Measurements from ENCODE around the gene KCNG1.
A peak's percentile ranks its signal among the peaks of the same experiment; 100 is the strongest.
"Not testable (repeated sequence)": the region's sequence is repeated elsewhere in the genome, so short reads cannot be mapped to it uniquely, and the experiment has no call there.

Gene KCNG1

DNA sequence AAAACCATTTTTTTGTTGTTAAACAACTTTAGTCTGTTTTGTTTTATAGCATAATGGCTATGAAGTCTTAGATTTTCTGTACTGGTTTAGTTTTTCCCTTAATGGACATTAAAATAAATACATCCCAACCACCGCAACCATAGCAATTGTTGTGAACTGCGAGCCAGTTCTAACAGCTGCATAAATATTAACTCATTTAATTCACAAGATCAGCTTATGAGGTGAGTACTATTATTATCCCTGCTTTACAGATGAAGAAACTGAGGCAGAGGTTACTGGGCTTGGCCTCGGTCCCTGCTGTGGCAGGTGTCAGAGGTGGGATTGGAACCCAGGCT is 41.2 kb downstream of the KCNG1 start:
- DNase-seq: no peak

DNA sequence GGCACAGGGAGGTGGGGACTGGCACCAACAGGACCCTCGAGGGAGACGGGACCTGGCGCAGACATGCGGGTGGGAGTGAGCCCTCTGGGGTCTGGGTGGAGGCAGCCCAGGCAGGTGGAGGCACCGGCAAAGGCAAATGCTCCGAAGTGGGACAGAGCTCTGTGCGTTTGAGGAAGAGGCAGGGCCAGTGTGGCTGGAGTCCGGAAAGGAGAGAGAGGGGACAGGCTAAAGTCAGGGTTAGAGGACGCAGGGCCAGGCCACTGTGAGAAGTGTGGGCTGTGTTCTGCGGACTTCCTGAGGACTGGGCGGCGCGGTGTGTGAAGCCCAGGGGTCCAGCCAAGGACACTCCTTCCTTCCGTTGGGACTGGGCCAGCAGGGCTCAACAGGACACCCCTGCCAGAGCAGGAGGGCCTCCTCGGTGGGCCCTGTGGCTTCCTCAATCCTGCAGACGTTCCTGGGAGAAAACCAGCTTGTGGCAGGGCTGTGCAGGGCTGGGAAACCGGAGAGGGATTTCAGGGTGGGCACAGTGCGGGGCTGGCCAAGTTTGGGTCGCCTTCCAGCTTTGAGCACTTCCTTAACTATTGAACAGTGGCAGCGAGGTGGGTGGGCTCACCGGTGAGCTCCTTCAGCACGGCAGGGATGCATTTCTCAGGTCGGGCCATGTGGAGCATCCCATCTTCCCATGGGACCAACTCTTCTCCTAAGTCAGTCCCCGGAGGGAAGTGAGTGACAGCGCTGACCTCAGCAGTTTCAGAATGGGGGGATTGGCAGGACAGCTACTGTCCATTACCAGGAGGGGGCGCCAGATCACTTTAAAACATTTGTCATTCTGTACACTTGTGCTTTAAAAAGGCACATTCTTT is 41.8 kb downstream of the KCNG1 start:
- DNase-seq: peak; percentile 61

DNA sequence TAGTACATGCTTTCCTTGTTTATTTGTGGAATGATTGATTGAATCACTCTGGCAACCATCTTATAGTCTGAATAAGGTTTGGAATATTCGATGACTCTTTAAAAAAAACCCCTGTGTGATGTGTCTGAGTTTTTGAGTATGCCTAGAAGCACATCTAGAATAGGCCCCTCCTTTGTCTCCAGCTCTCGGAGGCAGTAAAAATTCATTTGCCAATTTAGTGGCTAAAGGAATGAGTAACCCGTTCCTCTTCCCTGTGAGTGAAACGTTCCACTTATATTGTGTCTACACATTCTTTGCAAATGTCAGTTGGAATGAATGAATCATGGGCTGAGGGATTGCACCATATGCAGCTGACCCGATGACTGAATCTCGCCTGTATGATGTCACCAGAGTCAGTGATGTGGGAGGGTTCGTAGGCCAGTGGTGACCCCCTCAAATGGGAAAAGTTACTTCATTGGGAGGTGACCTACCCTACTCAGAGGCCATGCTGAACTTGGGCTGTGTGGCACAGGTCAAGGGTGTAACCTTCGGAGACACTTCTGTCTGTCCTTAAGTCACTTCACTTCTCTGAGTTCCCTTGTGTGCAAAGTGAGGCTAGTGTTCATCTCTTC is 42.7 kb downstream of the KCNG1 start:
- no peak for DNase-seq

DNA sequence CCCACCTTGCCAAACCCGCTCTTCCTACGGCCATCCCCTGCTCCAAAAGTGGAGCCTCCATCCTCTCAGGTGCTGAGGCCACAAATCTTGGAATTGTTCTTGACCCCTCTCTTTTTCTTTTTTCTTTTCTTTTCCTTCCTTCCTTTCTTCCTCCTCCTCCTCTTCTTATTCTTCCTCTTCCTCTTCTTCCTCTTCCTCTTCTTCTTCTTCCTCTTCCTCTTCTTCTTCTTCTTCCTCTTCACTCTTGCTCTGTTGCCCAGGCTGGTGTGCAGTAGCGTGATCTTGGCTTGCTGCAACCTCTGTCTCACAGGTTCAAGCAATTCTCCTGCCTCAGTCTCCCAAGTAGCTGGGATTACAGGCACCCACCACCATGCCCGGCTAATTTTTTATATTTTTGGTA is 44.4 kb downstream of the KCNG1 start:
- DNase-seq: not testable (repeated sequence)

DNA sequence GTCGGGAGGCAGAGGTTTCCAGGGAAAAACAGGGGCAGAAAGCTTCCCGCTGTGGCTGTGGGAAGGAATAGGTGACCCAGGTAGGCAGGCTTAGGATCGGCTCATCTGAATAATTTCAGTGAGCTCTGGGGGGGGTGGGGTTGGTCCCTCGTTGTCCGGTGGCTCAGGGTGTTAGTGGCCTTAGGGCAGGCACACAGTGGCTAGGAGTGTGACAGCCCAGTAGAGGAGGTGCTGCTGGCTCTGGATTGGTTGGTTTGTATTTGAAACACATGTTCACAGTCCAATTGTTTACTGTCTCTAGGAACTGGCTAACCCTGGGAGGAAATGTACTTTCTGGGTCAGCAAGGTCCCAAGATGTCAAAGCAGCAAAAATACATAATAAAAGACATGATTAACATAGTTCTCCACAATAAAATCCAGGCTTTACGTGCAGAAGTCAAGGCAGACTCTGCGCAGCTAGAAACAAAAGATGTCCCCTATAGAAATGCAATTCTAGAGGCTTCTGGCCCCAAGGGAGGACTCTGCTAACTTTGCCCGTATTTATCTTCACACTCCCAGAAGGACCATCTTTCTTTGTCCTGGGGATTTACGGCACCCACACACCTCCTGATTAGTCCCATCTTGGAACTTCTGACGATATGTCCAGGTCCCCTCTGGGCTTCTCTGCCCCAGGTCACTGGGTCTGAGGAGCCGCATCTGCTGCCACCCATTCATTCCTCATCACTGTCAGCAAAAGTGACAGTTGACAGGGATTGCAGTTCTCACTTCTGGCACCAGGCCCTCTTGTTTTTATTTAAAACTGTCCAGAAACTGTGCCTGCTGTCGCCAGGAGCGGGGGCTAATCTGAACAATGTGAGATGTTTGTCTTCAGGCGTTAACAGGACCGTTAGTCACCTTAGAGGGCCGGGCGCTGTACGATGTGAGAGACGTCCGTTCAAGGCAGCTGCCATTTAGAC is 45.6 kb downstream of the KCNG1 start:
- DNase-seq: no peak

DNA sequence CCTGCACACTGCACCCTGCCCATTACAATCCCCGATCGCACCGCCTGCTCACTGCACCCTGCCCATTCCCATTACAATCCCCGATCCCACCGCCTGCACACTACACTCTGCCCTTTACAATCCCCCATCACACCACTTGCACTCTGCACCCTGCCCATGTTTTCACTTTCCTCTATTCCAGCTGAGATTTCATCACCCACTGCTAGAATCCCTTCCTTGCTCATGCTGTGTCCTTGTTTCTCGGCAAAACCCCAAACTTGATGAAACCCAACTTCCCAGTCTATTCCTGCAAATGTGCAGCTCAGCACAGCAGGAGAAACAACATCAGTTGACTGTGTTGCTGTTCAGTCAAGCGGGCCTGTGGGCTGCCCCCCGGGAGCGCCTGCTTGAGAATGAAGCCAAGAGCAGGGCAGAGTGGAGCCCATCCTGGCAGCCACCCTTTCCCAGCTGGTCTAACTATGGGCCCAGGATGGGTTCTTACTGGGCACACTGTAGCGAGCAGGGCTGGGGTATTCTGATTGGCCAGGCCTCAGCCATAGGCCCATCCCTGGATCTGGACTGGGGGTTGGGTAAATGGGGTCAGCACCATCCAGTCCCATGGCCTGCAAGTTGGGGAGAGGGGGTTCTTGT is 47.1 kb downstream of the KCNG1 start:
- no peak for DNase-seq

DNA sequence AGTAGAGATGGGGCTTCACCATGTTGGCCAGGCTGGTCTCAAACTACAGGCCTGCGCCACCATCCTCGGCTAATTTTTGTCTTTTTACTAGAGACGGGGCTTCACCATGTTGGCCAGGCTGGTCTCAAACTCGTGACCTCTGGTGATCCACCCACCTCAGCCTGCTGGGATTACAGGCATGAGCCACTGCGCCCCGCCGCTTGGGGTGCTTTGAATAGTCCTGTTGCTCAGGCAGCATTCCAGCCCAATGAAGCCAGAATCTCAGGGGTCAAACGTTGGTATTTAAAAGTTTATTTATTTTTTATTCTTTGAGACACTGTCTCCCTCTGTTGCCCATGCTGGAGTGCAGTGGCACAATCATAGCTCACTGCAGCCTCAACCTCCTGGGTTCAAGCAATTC is 53.0 kb downstream of the KCNG1 start:
- DNase-seq: no peak

DNA sequence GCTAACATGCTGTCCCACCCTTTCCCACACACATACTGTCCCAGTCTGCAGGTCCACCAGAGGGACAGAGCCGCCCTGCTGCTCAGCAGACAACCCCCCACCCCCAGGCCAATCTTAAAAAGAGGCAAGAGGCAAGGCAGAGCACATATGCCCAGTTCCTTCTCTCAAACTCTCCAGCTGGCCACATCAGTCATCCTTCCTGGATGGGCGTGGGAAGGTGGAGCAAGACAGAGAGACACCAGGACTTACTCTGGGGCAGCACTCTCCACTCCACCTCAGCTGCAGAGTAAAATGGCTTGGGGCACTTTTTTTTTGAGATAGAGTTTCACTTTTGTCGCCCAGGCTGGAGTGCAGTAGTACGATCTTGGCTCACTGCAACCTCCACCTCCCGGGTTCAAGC is 53.5 kb downstream of the KCNG1 start:
- DNase-seq: no peak

DNA sequence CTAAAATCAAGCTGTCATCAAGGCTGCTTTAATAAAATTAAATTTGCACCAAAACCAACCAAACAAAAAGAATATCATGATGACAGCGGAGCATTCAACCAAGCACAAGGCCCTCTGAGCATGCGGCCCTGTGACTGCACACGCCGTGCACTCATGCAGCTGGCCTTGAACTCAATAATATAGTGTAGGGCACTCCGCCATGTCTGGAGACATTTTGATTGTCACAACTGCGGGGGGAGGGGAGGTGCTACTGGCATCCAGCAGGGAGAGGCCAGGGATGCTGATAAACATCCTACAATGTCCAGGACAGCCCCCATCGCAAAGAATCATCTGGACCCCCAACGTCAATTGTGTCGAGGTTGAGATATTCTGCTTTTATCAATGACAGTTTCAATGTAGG is 54.6 kb downstream of the KCNG1 start:
- no peak for DNase-seq

DNA sequence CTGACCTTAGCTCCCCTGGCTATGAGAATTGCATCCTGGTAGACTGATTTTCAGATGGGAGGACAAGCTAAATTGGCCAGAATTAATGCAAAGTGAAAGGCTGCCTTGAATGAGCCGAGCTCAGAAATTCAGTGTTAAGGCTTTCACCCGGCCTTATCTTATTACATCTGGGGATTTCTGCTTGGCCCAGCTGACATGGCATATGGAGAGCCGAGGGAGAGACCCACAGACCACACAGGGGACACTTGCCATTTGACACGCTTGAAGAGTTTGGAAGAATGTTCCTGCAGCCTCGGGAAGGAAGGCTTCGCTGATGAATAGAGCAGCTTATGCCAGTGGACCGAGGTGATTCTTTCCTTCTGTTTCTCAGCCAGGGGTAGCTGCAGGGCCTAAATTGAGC is 55.3 kb downstream of the KCNG1 start:
- DNase-seq: no peak

DNA sequence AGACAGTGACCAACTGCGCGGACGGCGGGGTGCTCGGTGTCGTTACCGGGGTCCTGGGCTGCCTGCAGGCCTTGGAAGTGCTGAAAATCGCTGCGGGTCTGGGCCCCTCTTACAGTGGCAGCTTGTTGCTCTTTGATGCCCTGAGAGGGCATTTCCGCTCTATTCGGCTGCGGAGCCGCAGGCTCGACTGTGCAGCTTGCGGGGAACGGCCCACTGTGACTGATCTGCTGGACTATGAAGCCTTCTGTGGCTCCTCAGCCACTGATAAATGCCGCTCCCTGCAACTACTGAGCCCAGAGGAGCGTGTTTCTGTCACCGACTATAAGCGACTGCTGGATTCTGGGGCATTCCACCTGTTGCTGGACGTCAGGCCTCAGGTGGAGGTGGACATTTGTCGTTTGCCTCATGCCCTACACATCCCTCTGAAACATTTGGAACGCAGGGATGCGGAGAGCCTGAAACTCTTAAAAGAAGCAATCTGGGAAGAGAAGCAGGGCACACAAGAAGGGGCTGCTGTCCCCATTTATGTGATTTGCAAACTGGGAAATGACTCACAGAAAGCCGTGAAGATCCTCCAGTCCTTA is 63.3 kb downstream of the KCNG1 start:
- no peak for DNase-seq

DNA sequence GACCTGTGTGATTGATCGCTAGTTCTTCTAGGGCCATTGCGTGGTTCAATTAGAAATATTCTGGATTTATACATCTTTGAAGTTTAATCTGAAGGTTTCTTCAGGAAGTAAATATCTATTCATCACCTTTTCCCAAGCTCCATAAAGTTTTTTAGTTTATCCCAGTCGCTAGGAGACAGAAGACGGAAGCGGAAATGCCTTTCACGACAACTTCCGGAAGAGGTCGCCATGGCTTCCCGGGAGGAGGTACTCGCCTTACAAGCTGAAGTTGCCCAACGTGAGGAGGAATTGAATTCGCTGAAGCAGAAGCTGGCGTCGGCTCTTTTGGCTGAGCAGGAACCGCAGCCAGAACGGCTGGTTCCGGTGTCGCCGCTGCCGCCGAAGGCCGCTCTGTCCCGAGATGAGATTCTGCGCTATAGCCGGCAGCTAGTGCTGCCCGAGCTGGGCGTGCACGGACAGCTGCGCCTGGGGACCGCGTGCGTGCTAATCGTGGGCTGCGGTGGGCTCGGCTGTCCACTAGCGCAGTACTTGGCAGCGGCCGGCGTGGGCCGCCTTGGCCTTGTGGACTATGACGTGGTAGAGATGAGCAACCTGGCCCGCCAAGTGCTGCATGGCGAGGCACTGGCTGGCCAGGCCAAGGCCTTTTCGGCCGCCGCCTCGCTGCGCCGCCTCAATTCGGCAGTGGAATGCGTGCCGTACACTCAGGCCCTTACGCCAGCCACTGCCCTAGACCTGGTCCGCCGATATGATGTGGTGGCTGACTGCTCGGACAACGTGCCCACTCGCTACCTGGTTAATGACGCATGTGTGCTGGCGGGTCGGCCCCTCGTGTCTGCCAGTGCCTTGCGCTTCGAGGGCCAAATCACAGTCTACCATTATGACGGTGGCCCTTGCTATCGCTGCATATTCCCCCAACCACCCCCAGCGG is 64.0 kb downstream of the KCNG1 start, which contains the start of gene MOCS3:
Gene MOCS3, plus strand, starts transcription at position 204 of the 928 bp plus-strand sequence. Its CDS starts 25 bp downstream, at position 229.
- DNase-seq: peak; percentile 87

DNA sequence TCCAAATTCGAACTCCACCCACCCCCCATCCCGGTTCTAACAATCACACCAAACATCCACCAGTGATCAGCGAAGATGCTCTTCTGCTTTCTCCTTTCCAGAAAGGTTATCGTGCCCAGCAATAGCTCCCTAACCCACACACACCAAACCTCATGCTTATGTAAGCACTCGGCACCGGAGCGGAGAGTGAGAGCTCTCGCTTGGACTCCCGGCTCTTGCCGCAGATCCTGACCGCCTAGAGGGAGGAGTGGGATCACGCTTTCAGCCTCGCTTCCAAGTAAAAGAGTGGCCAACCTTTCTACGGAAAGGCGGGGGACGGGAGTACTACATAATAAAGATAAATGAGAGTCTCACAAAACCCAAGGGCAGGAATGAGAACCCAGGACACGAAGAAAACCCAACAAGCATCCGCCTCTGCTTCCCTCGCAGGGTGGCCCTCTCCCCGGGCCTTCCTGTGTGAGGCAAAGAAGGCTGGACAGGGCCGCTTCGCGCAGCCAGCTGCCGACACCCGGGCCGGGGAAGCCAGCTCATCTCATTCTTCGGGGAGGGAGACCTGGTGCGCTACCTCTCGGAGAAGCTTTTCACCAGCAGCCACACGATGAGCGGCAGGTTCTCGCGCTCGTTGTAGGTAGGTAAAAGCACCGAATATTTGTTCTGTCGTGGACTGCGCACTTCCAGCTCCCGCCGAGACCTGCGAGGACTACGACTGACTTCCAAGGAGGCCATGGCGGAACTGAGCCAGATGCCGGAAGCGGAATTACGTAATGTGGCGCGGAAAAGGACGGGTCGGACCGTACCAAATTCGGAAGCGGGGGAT is 64.9 kb downstream of the KCNG1 start, which contains the start of gene DPM1:
Gene DPM1, minus strand, starts transcription at position 735 of the 817 bp plus-strand sequence. Its CDS starts 9 bp downstream, at position 726.
- DNase-seq: peak; percentile 85

DNA sequence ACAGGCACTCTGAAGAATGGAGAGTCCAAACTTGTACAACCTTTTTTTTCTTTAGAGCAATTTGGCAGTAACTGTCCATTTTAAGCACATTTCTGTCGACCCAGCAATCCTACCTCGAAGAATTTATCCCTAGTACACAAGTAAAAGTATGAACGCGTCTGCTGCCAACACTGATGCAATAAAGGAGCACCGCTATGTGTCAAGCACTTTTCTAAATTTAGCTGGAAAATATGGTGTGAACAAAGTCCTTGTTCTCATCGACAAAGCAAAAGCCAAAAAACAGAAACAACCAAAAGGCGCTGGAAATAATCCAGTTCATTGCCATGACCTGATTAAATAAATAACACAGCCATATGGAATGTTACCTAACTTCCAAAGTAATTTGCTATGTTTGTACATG is 65.6 kb downstream of the KCNG1 start:
- no peak for DNase-seq

DNA sequence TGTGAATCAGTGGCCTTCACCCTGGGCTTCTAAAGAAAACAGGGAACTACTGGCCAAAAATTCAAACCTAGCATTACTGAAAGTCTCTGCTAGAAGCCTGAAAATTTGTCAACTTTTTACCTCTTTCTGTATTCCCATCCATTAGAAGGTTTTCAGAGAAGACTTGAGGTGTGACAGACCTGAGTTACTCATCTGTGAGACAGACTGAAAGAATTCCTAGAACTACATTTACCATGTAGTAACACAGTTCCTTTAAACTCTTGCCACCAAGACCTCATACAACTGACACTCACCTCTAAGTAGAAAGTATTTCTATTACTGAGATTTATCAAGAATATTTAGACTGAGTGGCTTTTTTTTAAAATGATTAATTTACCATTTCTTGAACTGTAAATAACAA is 69.1 kb downstream of the KCNG1 start:
- DNase-seq: no peak

Data from NCI-H1105 (cell line).